ENCODE results near the gene EHMT2. TPM values are rescaled to one million over a fixed set of nuclear protein-coding genes. Genes with fewer than 3 reads are reported as not detected.

The EHMT2 gene
- total and polyA plus RNA-seq, 2 of the 13 experiments (the other 11 are each of a cell fraction or from before 2014, with no cell fraction given) = 55.2 to 69.2 TPM

- TF ChIP-seq ZNF362 (CRISPR knock-in tag; IDR thresholded peaks at IDR 0.05; ENCODE audit: borderline replicate concordance) = peak; percentile 55; the same call in 1 of the 2 replicates
- no peak for TF ChIP-seq ZNF746 (CRISPR knock-in tag; IDR thresholded peaks at IDR 0.05)
- peak; percentile 74 for TF ChIP-seq ELF1 (CRISPR knock-in tag; IDR thresholded peaks at IDR 0.05)
- peak; percentile 68; the same call in 1 of the 2 replicates for TF ChIP-seq ERF (CRISPR knock-in tag; IDR thresholded peaks at IDR 0.05)
- TF ChIP-seq, protein P1, sequence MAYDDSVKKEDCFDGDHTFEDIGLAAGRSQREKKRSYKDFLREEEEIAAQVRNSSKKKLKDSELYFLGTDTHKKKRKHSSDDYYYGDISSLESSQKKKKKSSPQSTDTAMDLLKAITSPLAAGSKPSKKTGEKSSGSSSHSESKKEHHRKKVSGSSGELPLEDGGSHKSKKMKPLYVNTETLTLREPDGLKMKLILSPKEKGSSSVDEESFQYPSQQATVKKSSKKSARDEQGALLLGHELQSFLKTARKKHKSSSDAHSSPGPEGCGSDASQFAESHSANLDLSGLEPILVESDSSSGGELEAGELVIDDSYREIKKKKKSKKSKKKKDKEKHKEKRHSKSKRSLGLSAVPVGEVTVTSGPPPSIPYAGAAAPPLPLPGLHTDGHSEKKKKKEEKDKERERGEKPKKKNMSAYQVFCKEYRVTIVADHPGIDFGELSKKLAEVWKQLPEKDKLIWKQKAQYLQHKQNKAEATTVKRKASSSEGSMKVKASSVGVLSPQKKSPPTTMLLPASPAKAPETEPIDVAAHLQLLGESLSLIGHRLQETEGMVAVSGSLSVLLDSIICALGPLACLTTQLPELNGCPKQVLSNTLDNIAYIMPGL (CRISPR knock-in tag; IDR thresholded peaks at IDR 0.05; ENCODE audit: borderline replicate concordance in 1 of 2, low read depth in 1 of 2) = peak; percentile 45 to 65; a peak in 2 of 4 replicates
- no peak for TF ChIP-seq SRY (CRISPR knock-in tag; IDR thresholded peaks at IDR 0.05)
- no peak for TF ChIP-seq GATA4 (IDR thresholded peaks at IDR 0.05; ENCODE audit: borderline replicate concordance, low read depth)
- no peak for TF ChIP-seq SPEN (CRISPR knock-in tag; IDR thresholded peaks at IDR 0.05; ENCODE audit: low read depth)
- no peak for TF ChIP-seq HOXA5 (CRISPR knock-in tag; IDR thresholded peaks at IDR 0.05)
- no peak for TF ChIP-seq NR3C1 (CRISPR knock-in tag; IDR thresholded peaks at IDR 0.05)
- TF ChIP-seq SRSF4 (IDR thresholded peaks at IDR 0.05; ENCODE audit: low read depth, low read length, poor library complexity, severe bottlenecking) = no peak
- TF ChIP-seq FOXA1 (IDR thresholded peaks at IDR 0.05) = no peak
- peak; percentile 92 for TF ChIP-seq FOXA1 (CRISPR knock-in tag; IDR thresholded peaks at IDR 0.05)
- peak; percentile 47; the same call in 1 of the 2 replicates for TF ChIP-seq TSC22D2 (CRISPR knock-in tag; IDR thresholded peaks at IDR 0.05; ENCODE audit: borderline replicate concordance)
- TF ChIP-seq, protein P2, sequence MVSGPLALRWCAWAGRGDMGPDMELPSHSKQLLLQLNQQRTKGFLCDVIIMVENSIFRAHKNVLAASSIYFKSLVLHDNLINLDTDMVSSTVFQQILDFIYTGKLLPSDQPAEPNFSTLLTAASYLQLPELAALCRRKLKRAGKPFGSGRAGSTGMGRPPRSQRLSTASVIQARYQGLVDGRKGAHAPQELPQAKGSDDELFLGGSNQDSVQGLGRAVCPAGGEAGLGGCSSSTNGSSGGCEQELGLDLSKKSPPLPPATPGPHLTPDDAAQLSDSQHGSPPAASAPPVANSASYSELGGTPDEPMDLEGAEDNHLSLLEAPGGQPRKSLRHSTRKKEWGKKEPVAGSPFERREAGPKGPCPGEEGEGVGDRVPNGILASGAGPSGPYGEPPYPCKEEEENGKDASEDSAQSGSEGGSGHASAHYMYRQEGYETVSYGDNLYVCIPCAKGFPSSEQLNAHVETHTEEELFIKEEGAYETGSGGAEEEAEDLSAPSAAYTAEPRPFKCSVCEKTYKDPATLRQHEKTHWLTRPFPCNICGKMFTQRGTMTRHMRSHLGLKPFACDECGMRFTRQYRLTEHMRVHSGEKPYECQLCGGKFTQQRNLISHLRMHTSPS (CRISPR knock-in tag; IDR thresholded peaks at IDR 0.05; ENCODE audit: low read depth) = peak; percentile 65; the same call in 1 of the 2 replicates
- TF ChIP-seq PAX8 (CRISPR knock-in tag; IDR thresholded peaks at IDR 0.05; ENCODE audit: borderline replicate concordance) = 0 out of 2 replicates have a peak, but pooled peaks have one; percentile 46
- no peak for TF ChIP-seq MEIS2 (CRISPR knock-in tag; IDR thresholded peaks at IDR 0.05)
- peak; percentile 79 for TF ChIP-seq NFYC (CRISPR knock-in tag; IDR thresholded peaks at IDR 0.05)
- no peak for TF ChIP-seq SNAPC5 (CRISPR knock-in tag; IDR thresholded peaks at IDR 0.05; ENCODE audit: borderline replicate concordance)
- TF ChIP-seq POLR2A (IDR thresholded peaks at IDR 0.05; ENCODE audit: insufficient read depth in 1 of 2, low read depth in 2 of 2, low read length in 2 of 2) = peak in 1 of 2 experiments; percentile 53; a peak in 2 of 4 replicates
- TF ChIP-seq CBX5 (CRISPR knock-in tag; IDR thresholded peaks at IDR 0.05; ENCODE audit: borderline replicate concordance) = peak; percentile 55; the same call in 1 of the 2 replicates
- 0 out of 2 replicates have a peak, but pooled peaks have one; percentile 43 for TF ChIP-seq HNRNPL (IDR thresholded peaks at IDR 0.05; ENCODE audit: low read depth, low read length)
- TF ChIP-seq, protein P3, sequence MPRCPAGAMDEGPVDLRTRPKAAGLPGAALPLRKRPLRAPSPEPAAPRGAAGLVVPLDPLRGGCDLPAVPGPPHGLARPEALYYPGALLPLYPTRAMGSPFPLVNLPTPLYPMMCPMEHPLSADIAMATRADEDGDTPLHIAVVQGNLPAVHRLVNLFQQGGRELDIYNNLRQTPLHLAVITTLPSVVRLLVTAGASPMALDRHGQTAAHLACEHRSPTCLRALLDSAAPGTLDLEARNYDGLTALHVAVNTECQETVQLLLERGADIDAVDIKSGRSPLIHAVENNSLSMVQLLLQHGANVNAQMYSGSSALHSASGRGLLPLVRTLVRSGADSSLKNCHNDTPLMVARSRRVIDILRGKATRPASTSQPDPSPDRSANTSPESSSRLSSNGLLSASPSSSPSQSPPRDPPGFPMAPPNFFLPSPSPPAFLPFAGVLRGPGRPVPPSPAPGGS (CRISPR knock-in tag; IDR thresholded peaks at IDR 0.05) = no peak
- TF ChIP-seq ZFX (CRISPR knock-in tag; IDR thresholded peaks at IDR 0.05; ENCODE audit: low read depth) = peak; percentile 84
- TF ChIP-seq ZNF883 (CRISPR knock-in tag; IDR thresholded peaks at IDR 0.05; ENCODE audit: not compliant biosample characterization) = peak; percentile 23
These were observed 19.8 kb downstream of the EHMT2 start (continued) for GRCh38 chr6:31877651-31878161.

Measured in HepG2 (cell line).